Left lung (tissue), 10 donors: ENCODE results near the gene COQ8A. TPM values are rescaled to one million over a fixed set of nuclear protein-coding genes. Genes with fewer than 3 reads are reported as not detected.

Experiments used
- ATAC-seq: fragments of 200-7000 bp; cut with Tn5 transposase; one replicate; pipeline ENCODE4 v1.9.1; 2020; ENCODE audit warnings: moderate library complexity
- DNase-seq, 4 donors: peaks; one replicate each; pipeline ENCODE4 v3.0.0-alpha.2; 2013 to 2020
- H3K27ac ChIP-seq, 2 donors: fragments of 200-600 bp; sonication (generic) in 1 of 2; one replicate each; pipeline versions ENCODE4 v1.5.0 to v1.8.0; 2020 to 2021
- H3K27me3 ChIP-seq, 2 donors: fragments of 200-600 bp; sonication (generic) in 1 of 2; one replicate each; pipeline versions ENCODE4 v1.5.0 to v1.8.0; 2020 to 2021
- H3K36me3 ChIP-seq, 2 donors: fragments of 200-600 bp; sonication (generic) in 1 of 2; one replicate each; pipeline versions ENCODE4 v1.5.0 to v1.8.0; 2020 to 2021
- H3K4me1 ChIP-seq, 2 donors: fragments of 200-600 bp; one replicate each; pipeline ENCODE4 v1.8.0; 2021
- H3K4me3 ChIP-seq, 2 donors: fragments of 200-600 bp; sonication (generic) in 1 of 2; one replicate each; pipeline versions ENCODE4 v1.5.0 to v1.8.0; 2020 to 2021; ENCODE audit warnings: mild to moderate bottlenecking in 1 of 2
- H3K9me3 ChIP-seq, 2 donors: fragments of 200-600 bp; sonication (generic) in 1 of 2; one replicate each; pipeline versions ENCODE4 v1.5.0 to v1.8.0; 2020 to 2021
- CTCF ChIP-seq, 2 donors: fragments of 200-600 bp; sonication (generic) in 1 of 2; IDR thresholded peaks; one replicate each; pipeline versions ENCODE4 v1.5.0 to v1.8.0; 2021; ENCODE audit warnings: antibody characterized with exemption in 2 of 2
- intact Hi-C, 2 donors: fragments of 100-400 bp; cut with DNase I; formaldehyde crosslinking; loops; one replicate each; pipeline versions ENCODE4 v1.11.2 to v1.14.2; 2022
- polyA plus RNA-seq, 6 donors: library from polyadenylated mRNA; unstranded; fragments of 120-200 nt; gene quantifications; one replicate each; pipeline ENCODE4 v1.2.1, GENCODE V29; 2013; ENCODE audit not compliant: insufficient read length in 6 of 6
- total RNA-seq, 2 donors: library from RNA; stranded (reverse); fragmentation: NEBNext Ultra II Directional; extraction: Animal tissue kit (Norgen Biotek cat#: 25700); gene quantifications; one replicate each; pipeline ENCODE4 v1.2.1, GENCODE V29; 2021
- donor health status: DM: no; HTN: yes; CAD: no.
- donor health status: DM: no; HTN: no; CAD: no.

The COQ8A gene
- total and polyA plus RNA-seq, 8 donors, result 14.5 to 41.5 (median 32.2) TPM

- H3K4me3 ChIP-seq, result no peak overlapping the region
- peaks cover 0 to 35% of the 10 kb centered on the region in 2 donors for H3K36me3 ChIP-seq
- H3K27ac ChIP-seq, result no peak overlapping the region
- intact Hi-C loops, result no loop called here
- H3K4me1 ChIP-seq, result no peaks in the 10 kb centered on the region
- DNase-seq, result no peak
- no peaks in the 10 kb centered on the region for H3K9me3 ChIP-seq
- ATAC-seq, result peak; percentile 24
- no peaks in the 10 kb centered on the region for H3K27me3 ChIP-seq
- no peak for TF ChIP-seq CTCF (IDR thresholded peaks at IDR 0.05)
Measured at GRCh38 chr1:226964068-226964425, 24.0 kb downstream of the COQ8A start.

GRCh38 chr1:226964611-226965486 is 24.8 kb downstream of the COQ8A start:
- ATAC-seq (no peak), DNase-seq (no peak)
- H3K4me3 ChIP-seq, result no peak overlapping the region
- H3K27me3 ChIP-seq, result no peaks in the 10 kb centered on the region
- intact Hi-C loops, result no loop called here
- H3K27ac ChIP-seq, result no peak overlapping the region
- no peaks in the 10 kb centered on the region for H3K4me1 ChIP-seq
- no peak for TF ChIP-seq CTCF (IDR thresholded peaks at IDR 0.05)
- H3K36me3 ChIP-seq, result peaks cover 0 to 35% of the 10 kb centered on the region in 2 donors
- H3K9me3 ChIP-seq, result no peaks in the 10 kb centered on the region

GRCh38 chr1:226965581-226966440 is 25.7 kb downstream of the COQ8A start:
- TF ChIP-seq CTCF (IDR thresholded peaks at IDR 0.05), result no peak
- ATAC-seq, result no peak
- Histone ChIP-seq H3K4me1 (no peaks in the 10 kb centered on the region), H3K4me3 (no peak overlapping the region), H3K36me3 (peaks cover 0 to 35% of the 10 kb centered on the region in 2 donors), H3K27me3 (no peaks in the 10 kb centered on the region), H3K9me3 (no peaks in the 10 kb centered on the region), H3K27ac (no peak overlapping the region)
- intact Hi-C loops, result no loop called here
- DNase-seq, result peak in 1 of 4 donors; percentile 76

- TF ChIP-seq CTCF (IDR thresholded peaks at IDR 0.05), result no peak
- H3K4me3 ChIP-seq, result no peak overlapping the region
- H3K27me3 ChIP-seq, result no peaks in the 10 kb centered on the region
- DNase-seq (no peak), ATAC-seq (no peak)
- H3K4me1 ChIP-seq, result no peaks in the 10 kb centered on the region
- intact Hi-C loops, result no loop called here
- H3K27ac ChIP-seq, result no peak overlapping the region
- peaks cover 0 to 6% of the 10 kb centered on the region in 2 donors for H3K9me3 ChIP-seq
- H3K36me3 ChIP-seq, result peaks cover 0 to 41% of the 10 kb centered on the region in 2 donors
Measured at GRCh38 chr1:226966683-226967082, 26.6 kb downstream of the COQ8A start.

GRCh38 chr1:226967665-226968064 is 27.6 kb downstream of the COQ8A start:
- ATAC-seq, result no peak
- intact Hi-C loops, result no loop called here

More at GRCh38 chr1:226967665-226968064, 27.6 kb downstream of the COQ8A start:
- peaks cover 0 to under 1% of the 10 kb centered on the region in 2 donors for H3K4me1 ChIP-seq
- no peaks in the 10 kb centered on the region for H3K27me3 ChIP-seq
- DNase-seq, result no peak
- H3K9me3 ChIP-seq, result peaks cover 0 to 8% of the 10 kb centered on the region in 2 donors
- TF ChIP-seq CTCF (IDR thresholded peaks at IDR 0.05), result no peak
- no peak overlapping the region for H3K27ac ChIP-seq
- H3K4me3 ChIP-seq, result no peak overlapping the region
- peaks cover 0 to 36% of the 10 kb centered on the region in 2 donors for H3K36me3 ChIP-seq
